ENCODE data around the gene DIPK2B.

DNA sequence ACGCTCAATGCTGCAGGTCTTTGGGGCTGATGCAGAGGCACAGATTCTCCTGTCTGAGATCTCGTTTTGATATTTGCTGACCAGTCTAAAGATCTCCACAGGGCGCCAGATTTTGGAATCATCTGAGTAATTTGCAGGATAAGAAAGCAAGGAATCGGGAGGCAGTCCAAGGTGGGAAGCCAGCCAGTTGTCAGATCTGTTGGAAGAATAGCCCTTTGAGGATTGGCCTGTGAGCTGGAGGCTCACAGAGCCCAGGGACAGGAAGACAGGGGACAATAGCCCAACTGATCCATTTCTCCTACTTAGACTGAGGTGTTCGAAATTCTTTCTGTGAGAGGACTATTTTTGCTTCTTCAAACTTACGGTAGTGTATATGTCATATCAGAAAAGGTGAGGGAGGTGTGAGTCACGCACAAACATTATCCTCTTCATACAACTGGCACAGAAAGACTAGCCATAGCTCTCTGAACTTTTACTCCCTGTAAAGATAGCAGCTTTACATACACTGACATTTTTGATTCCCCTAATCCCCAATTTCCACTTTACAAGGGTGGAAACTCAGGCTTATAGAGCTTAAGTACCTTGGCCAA is 8.8 kb downstream of the DIPK2B start:
- TF ChIP-seq, protein P1, sequence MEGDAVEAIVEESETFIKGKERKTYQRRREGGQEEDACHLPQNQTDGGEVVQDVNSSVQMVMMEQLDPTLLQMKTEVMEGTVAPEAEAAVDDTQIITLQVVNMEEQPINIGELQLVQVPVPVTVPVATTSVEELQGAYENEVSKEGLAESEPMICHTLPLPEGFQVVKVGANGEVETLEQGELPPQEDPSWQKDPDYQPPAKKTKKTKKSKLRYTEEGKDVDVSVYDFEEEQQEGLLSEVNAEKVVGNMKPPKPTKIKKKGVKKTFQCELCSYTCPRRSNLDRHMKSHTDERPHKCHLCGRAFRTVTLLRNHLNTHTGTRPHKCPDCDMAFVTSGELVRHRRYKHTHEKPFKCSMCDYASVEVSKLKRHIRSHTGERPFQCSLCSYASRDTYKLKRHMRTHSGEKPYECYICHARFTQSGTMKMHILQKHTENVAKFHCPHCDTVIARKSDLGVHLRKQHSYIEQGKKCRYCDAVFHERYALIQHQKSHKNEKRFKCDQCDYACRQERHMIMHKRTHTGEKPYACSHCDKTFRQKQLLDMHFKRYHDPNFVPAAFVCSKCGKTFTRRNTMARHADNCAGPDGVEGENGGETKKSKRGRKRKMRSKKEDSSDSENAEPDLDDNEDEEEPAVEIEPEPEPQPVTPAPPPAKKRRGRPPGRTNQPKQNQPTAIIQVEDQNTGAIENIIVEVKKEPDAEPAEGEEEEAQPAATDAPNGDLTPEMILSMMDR (IDR thresholded peaks at IDR 0.05), result no peak
- no peak for TF ChIP-seq EZH2 (IDR thresholded peaks at IDR 0.05; ENCODE audit: borderline replicate concordance, insufficient read depth, low read depth, low read length, poor library complexity, severe bottlenecking)

Data from B cell (primary cell).